Panc1 (cell line): ENCODE measurements around the gene RBPMS2. TPM values are rescaled to one million over a fixed set of nuclear protein-coding genes. Genes with fewer than 3 reads are reported as not detected.

Experiments used
- ATAC-seq: fragments of 200-7000 bp; cut with Tn5 transposase; 2 replicates; pipeline ENCODE4 v1.9.1; 2020; ENCODE audit warnings: mild to moderate bottlenecking, moderate library complexity
- BruUV-seq: library from RNA; stranded (reverse); fragments of 400-500 nt; replicated peaks from 2 replicates; lab custom pipeline; 2021; lab: Mats Ljungman, UMichigan
- CTCF ChIA-PET: fragments of 300-600 bp; sonication (Branson Sonifier 250); formaldehyde crosslinking; loops from one replicate; lab custom pipeline; 2022; ENCODE audit warnings: antibody characterized with exemption; lab: Charles Lee
- POLR2A ChIA-PET: fragments of 300-600 bp; sonication (Branson Sonifier 250); formaldehyde crosslinking; loops from one replicate; lab custom pipeline; 2022; ENCODE audit warnings: antibody characterized with exemption; lab: Charles Lee
- DNase-seq: peaks from one replicate; pipeline ENCODE4 v3.0.0-alpha.2; 2010; ENCODE audit warnings: low read depth, low spot score
- H3K27ac ChIP-seq: 2 replicates; pipeline ENCODE4 v1.5.1; 2011; ENCODE audit warnings: mild to moderate bottlenecking, low read length, inconsistent platforms
- H3K27me3 ChIP-seq: fragments of 200-500 bp; sonication (Bioruptor generic); 2 replicates; pipeline ENCODE4 v1.6.0; 2014; ENCODE audit warnings: low read length, inconsistent platforms; ENCODE audit not compliant: control insufficient read depth, insufficient read depth
- H3K36me3 ChIP-seq: fragments of 200-500 bp; sonication (Bioruptor generic); 2 replicates; pipeline ENCODE4 v1.5.1; 2014; ENCODE audit warnings: inconsistent platforms, mild to moderate bottlenecking, low read length, moderate library complexity; ENCODE audit not compliant: control insufficient read depth, insufficient read depth
- H3K4me1 ChIP-seq: 2 replicates; pipeline ENCODE4 v1.5.1; 2011; ENCODE audit warnings: inconsistent platforms, mild to moderate bottlenecking, low read length, moderate library complexity; ENCODE audit not compliant: control insufficient read depth, insufficient read depth
- H3K4me3 ChIP-seq, 2 experiments: 2 replicates each; pipeline ENCODE4 v1.5.1; 2011 to 2012; ENCODE audit warnings: low read depth in 2 of 2, low read length in 2 of 2, mild to moderate bottlenecking in 2 of 2, inconsistent platforms in 1 of 2, moderate library complexity in 1 of 2
- H3K9me3 ChIP-seq: fragments of 200-500 bp; sonication (Bioruptor generic); 2 replicates; pipeline ENCODE4 v1.5.1; 2014; ENCODE audit warnings: low read depth, mild to moderate bottlenecking, inconsistent platforms, low read length, moderate library complexity; ENCODE audit not compliant: control insufficient read depth, insufficient read depth
- CTCF ChIP-seq: fragments of 450-650 bp; IDR thresholded peaks from 2 replicates; pipeline ENCODE4 v1.5.1; 2017; ENCODE audit warnings: mild to moderate bottlenecking
- POLR2AphosphoS5 ChIP-seq: IDR thresholded peaks from 2 replicates; pipeline ENCODE4 v1.6.1; 2012; ENCODE audit warnings: mild to moderate bottlenecking, low read depth, low read length, moderate library complexity
- REST ChIP-seq, 2 experiments: IDR thresholded peaks; 2 replicates each; pipeline ENCODE4 v1.6.1; 2011 to 2012; ENCODE audit warnings: low read depth in 2 of 2, control low read depth in 1 of 2, low read length in 1 of 2, mild to moderate bottlenecking in 1 of 2, moderate library complexity in 1 of 2; ENCODE audit not compliant: insufficient read depth in 1 of 2
- SIN3A ChIP-seq: IDR thresholded peaks from 2 replicates; pipeline ENCODE4 v1.6.1; 2012; ENCODE audit warnings: low read depth, mild to moderate bottlenecking, low read length, moderate library complexity, borderline replicate concordance; ENCODE audit not compliant: insufficient read depth
- TCF7L2 ChIP-seq: IDR thresholded peaks from 2 replicates; pipeline ENCODE4 v1.6.1; 2011; ENCODE audit warnings: mild to moderate bottlenecking, low read depth, low read length, inconsistent platforms
- in situ Hi-C: cut with HindIII; loops from 2 replicates; pipeline ENCODE4 v1.10.0; 2016; ENCODE audit warnings: low sequenced_read_pairs, low pct_unique_long_range_greater_than_20kb
- intact Hi-C: fragments of 100-400 bp; cut with micrococcal nuclease; formaldehyde crosslinking; loops from one replicate; pipeline ENCODE4 v1.10.0; 2022; ENCODE audit not compliant: unreplicated experiment
- total RNA-seq: library from RNA; stranded (reverse); gene quantifications from one replicate; pipeline ENCODE4 v1.2.1, GENCODE V29; 2021; ENCODE audit not compliant: unreplicated experiment

RBPMS2 gene
- total RNA-seq, 1 experiment from 2014 or later, result 33.7 TPM

- CTCF ChIA-PET, result no interaction called here
- no peak overlapping the region for H3K4me3 ChIP-seq
- peaks cover 4% of the 10 kb centered on the region for H3K4me1 ChIP-seq
- DNase-seq, result no peak
- H3K36me3 ChIP-seq, result no peaks in the 10 kb centered on the region
- intact Hi-C loops (no loop called here), in situ Hi-C loops (no loop called here)
- no peak for TF ChIP-seq POLR2AphosphoS5
- BruUV-seq, result no TSS peak
- no peaks in the 10 kb centered on the region for H3K9me3 ChIP-seq
- H3K27ac ChIP-seq, result no peak overlapping the region
- POLR2A ChIA-PET, result interaction anchor here (0.5 kb wide), 1 partner anchor 201 kb away, joined by 14 read pairs; no protein-coding TSS in a partner anchor
- no peak for ATAC-seq
- no peaks in the 10 kb centered on the region for H3K27me3 ChIP-seq
Observed at GRCh38 chr15:64780600-64781156, 5.3 kb upstream of the RBPMS2 start.

GRCh38 chr15:64779630-64780029 is 4.2 kb upstream of the RBPMS2 start:
- BruUV-seq, result no TSS peak
- no peak for TF ChIP-seq TCF7L2
- no peak for TF ChIP-seq CTCF
- TF ChIP-seq SIN3A, result no peak
- no peak for TF ChIP-seq POLR2AphosphoS5
- no peak for TF ChIP-seq REST (IDR thresholded peaks at IDR 0.05; ENCODE audit: insufficient read depth in 1 of 2, low read depth in 2 of 2, low read length in 1 of 2)
- Histone ChIP-seq H3K4me1 (peaks cover 4% of the 10 kb centered on the region), H3K27ac (no peak overlapping the region), H3K27me3 (no peaks in the 10 kb centered on the region), H3K36me3 (no peaks in the 10 kb centered on the region), H3K4me3 (no peak overlapping the region), H3K9me3 (no peaks in the 10 kb centered on the region)
- intact Hi-C loops, result no loop called here
- in situ Hi-C loops, result no loop called here
- ATAC-seq (no peak), DNase-seq (no peak)
- CTCF ChIA-PET, result no interaction called here
- POLR2A ChIA-PET, result no interaction called here

GRCh38 chr15:64779024-64779423 is 3.6 kb upstream of the RBPMS2 start:
- Histone ChIP-seq H3K27me3 (no peaks in the 10 kb centered on the region), H3K36me3 (no peaks in the 10 kb centered on the region), H3K9me3 (no peaks in the 10 kb centered on the region), H3K4me3 (no peak overlapping the region), H3K4me1 (peaks cover 8% of the 10 kb centered on the region), H3K27ac (no peak overlapping the region)
- ATAC-seq, result no peak
- in situ Hi-C loops (no loop called here), intact Hi-C loops (no loop called here)
- no TSS peak for BruUV-seq
- ChIA-PET CTCF (no interaction called here), POLR2A (no interaction called here)
- TF ChIP-seq SIN3A, result no peak
- no peak for TF ChIP-seq CTCF
- TF ChIP-seq POLR2AphosphoS5, result no peak
- no peak for TF ChIP-seq REST (IDR thresholded peaks at IDR 0.05; ENCODE audit: insufficient read depth in 1 of 2, low read depth in 2 of 2, low read length in 1 of 2)
- no peak for TF ChIP-seq TCF7L2
- no peak for DNase-seq
